ENCODE data around the gene STXBP2. TPM values are rescaled to one million over a fixed set of nuclear protein-coding genes. Genes with fewer than 3 reads are reported as not detected.

The STXBP2 gene
- total RNA-seq, 1 donor from 2014 or later, result 12.7 TPM

DNA sequence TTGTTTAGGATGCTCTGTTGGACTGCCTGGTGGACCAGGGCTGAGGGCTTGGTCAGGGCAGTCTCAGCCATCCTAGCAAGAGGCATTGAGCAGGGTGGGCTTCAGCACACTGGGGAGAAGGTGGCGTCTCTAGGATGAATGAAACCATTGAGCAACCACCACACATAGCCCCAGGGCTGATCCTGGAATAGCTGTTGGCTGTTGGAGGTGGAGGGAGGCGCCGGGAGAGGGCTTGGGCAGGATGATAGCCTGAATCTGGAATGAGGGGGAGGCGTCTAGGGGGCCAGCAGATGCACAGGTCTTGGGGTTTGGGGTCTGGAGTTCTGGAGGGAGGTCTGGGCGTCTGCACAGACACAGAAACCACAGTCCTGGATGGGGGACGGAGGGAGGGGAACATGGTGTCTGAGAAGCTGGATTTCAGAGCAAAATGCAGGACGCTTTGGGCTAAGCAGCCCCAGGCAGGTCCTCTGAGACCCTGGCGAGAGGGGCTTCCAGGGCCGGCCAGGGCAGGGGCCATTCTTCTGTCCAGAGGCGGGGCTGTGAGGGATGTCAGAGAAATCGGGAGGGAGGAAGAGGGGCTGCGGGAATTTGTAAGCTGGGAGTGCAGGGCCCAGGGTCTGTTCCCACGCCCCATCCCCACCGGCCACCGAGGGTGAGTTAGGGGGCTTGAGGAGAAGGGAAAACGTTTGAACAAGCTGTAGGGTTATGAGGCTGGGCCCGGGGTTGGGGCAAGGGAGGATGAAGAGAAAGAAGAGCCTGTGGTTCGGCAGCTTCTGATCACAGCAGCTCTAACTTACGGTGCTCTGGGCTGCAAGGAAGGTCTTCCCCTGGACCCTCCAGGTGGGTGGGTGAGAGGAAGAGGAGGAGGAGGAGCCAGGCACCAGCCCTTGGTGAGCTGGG lies 48.9 kb downstream of the STXBP2 start:
- Mint-ChIP-seq H3K36me3 (peaks cover 7% of the 10 kb centered on the region), H3K9me3 (no peaks in the 10 kb centered on the region), H3K4me3 (peak overlapping the region; percentile 63), H3K4me1 (peaks cover 9% of the 10 kb centered on the region), H3K27ac (peak overlapping the region; percentile 4), H3K27me3 (ENCODE audit: insufficient read depth, low read depth) (peaks cover 4% of the 10 kb centered on the region)
- no peaks in the 10 kb centered on the region for H3K9me3 ChIP-seq (ENCODE audit: low read depth)
- H3F3A ChIP-seq (ENCODE audit: low read depth), result no peaks in the 10 kb centered on the region
- peaks cover 13% of the 10 kb centered on the region for H3K79me2 ChIP-seq (ENCODE audit: low read depth)
- no peak overlapping the region for H3K27ac ChIP-seq
- peaks cover 17% of the 10 kb centered on the region for H4K20me1 ChIP-seq (ENCODE audit: low read depth)
- no peak for DNase-seq (ENCODE audit: low spot score)
- no peak overlapping the region for H2AFZ ChIP-seq (replicated peaks)
- H3K27me3 ChIP-seq, result no peaks in the 10 kb centered on the region
- H3K4me1 ChIP-seq, result no peaks in the 10 kb centered on the region
- no peak overlapping the region for H3K9ac ChIP-seq
- H3K4me3 ChIP-seq, result no peak overlapping the region
- H3K4me2 ChIP-seq, result no peak overlapping the region
- TF ChIP-seq, protein P1, sequence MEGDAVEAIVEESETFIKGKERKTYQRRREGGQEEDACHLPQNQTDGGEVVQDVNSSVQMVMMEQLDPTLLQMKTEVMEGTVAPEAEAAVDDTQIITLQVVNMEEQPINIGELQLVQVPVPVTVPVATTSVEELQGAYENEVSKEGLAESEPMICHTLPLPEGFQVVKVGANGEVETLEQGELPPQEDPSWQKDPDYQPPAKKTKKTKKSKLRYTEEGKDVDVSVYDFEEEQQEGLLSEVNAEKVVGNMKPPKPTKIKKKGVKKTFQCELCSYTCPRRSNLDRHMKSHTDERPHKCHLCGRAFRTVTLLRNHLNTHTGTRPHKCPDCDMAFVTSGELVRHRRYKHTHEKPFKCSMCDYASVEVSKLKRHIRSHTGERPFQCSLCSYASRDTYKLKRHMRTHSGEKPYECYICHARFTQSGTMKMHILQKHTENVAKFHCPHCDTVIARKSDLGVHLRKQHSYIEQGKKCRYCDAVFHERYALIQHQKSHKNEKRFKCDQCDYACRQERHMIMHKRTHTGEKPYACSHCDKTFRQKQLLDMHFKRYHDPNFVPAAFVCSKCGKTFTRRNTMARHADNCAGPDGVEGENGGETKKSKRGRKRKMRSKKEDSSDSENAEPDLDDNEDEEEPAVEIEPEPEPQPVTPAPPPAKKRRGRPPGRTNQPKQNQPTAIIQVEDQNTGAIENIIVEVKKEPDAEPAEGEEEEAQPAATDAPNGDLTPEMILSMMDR (IDR thresholded peaks at IDR 0.05), result no peak
- no peak for TF ChIP-seq EZH2phosphoT487 (IDR thresholded peaks at IDR 0.05)
- no peak for TF ChIP-seq EZH2 (IDR thresholded peaks at IDR 0.05)
- no peaks in the 10 kb centered on the region for H3K36me3 ChIP-seq

GRCh38 chr19:7687177-7687576 lies 50.3 kb downstream of the STXBP2 start:
- Histone ChIP-seq H3K79me2 (ENCODE audit: low read depth) (no peaks in the 10 kb centered on the region), H3K27me3 (no peaks in the 10 kb centered on the region), H4K20me1 (ENCODE audit: low read depth) (peaks cover 13% of the 10 kb centered on the region), H3K27ac (no peak overlapping the region), H3K36me3 (no peaks in the 10 kb centered on the region), H2AFZ (replicated peaks) (no peak overlapping the region), H3K9me3 (ENCODE audit: low read depth) (no peaks in the 10 kb centered on the region), H3F3A (ENCODE audit: low read depth) (no peaks in the 10 kb centered on the region), H3K4me2 (no peak overlapping the region), H3K4me1 (no peaks in the 10 kb centered on the region), H3K4me3 (no peak overlapping the region), H3K9ac (no peak overlapping the region)
- no peak for DNase-seq (ENCODE audit: low spot score)
- H3K36me3 Mint-ChIP-seq, result peaks cover 7% of the 10 kb centered on the region
- TF ChIP-seq EZH2 (IDR thresholded peaks at IDR 0.05), result no peak
- TF ChIP-seq, protein P1 (IDR thresholded peaks at IDR 0.05), result no peak
- TF ChIP-seq EZH2phosphoT487 (IDR thresholded peaks at IDR 0.05), result no peak
- no peaks in the 10 kb centered on the region for H3K9me3 Mint-ChIP-seq
- peaks cover 5% of the 10 kb centered on the region for H3K4me1 Mint-ChIP-seq
- peaks cover 4% of the 10 kb centered on the region for H3K27me3 Mint-ChIP-seq (ENCODE audit: insufficient read depth, low read depth)
- H3K4me3 Mint-ChIP-seq, result no peak overlapping the region
- H3K27ac Mint-ChIP-seq, result no peak overlapping the region

- H3K4me3 ChIP-seq, result no peak overlapping the region
- H3K27me3 ChIP-seq, result peaks cover 5% of the 10 kb centered on the region
- Mint-ChIP-seq H3K27ac (no peak overlapping the region), H3K4me3 (no peak overlapping the region), H3K36me3 (peaks cover 2% of the 10 kb centered on the region), H3K9me3 (no peaks in the 10 kb centered on the region), H3K27me3 (ENCODE audit: insufficient read depth, low read depth) (peaks cover 4% of the 10 kb centered on the region), H3K4me1 (peaks cover 5% of the 10 kb centered on the region)
- no peaks in the 10 kb centered on the region for H3F3A ChIP-seq (ENCODE audit: low read depth)
- TF ChIP-seq, protein P1 (IDR thresholded peaks at IDR 0.05), result no peak
- no peak for TF ChIP-seq EZH2 (IDR thresholded peaks at IDR 0.05)
- TF ChIP-seq EZH2phosphoT487 (IDR thresholded peaks at IDR 0.05), result no peak
- H3K9me3 ChIP-seq (ENCODE audit: low read depth), result no peaks in the 10 kb centered on the region
- H4K20me1 ChIP-seq (ENCODE audit: low read depth), result peaks cover 4% of the 10 kb centered on the region
- no peak overlapping the region for H3K9ac ChIP-seq
- no peaks in the 10 kb centered on the region for H3K79me2 ChIP-seq (ENCODE audit: low read depth)
- DNase-seq (ENCODE audit: low spot score), result no peak
- H3K27ac ChIP-seq, result no peak overlapping the region
- no peaks in the 10 kb centered on the region for H3K36me3 ChIP-seq
- no peak overlapping the region for H2AFZ ChIP-seq (replicated peaks)
- H3K4me2 ChIP-seq, result no peak overlapping the region
- no peaks in the 10 kb centered on the region for H3K4me1 ChIP-seq
Observed at GRCh38 chr19:7689165-7689564, 52.3 kb downstream of the STXBP2 start.
